Brain microvascular endothelial cell (primary cell): ENCODE data around the gene BBIP1.

Experiments used
- DNase-seq: peaks from one replicate; pipeline ENCODE4 v3.0.0-alpha.2; 2020
- H3K27ac ChIP-seq: fragments of 250-450 bp; sonication (Bioruptor Pico); 2 replicates; pipeline ENCODE4 v1.5.1; 2020; ENCODE audit warnings: mild to moderate bottlenecking, moderate library complexity
- H3K27me3 ChIP-seq: fragments of 250-450 bp; sonication (Bioruptor Pico); replicated peaks from 2 replicates; pipeline ENCODE4 v1.5.1; 2020; ENCODE audit warnings: mild to moderate bottlenecking
- H3K36me3 ChIP-seq: fragments of 250-450 bp; sonication (Bioruptor Pico); replicated peaks from 2 replicates; pipeline ENCODE4 v1.5.1; 2020; ENCODE audit warnings: mild to moderate bottlenecking
- H3K4me3 ChIP-seq: 2 replicates; pipeline ENCODE4 v1.5.1; 2011; ENCODE audit warnings: low read depth, mild to moderate bottlenecking, control low read depth, low read length, moderate library complexity
- CTCF ChIP-seq: IDR thresholded peaks from 2 replicates; pipeline ENCODE4 v1.5.1; 2011; ENCODE audit warnings: low read depth, mild to moderate bottlenecking, moderate library complexity, low read length, control low read depth, inconsistent platforms; ENCODE audit errors: missing control alignments
- in situ Hi-C: cut with HindIII; loops from 2 replicates; pipeline ENCODE4 v1.10.0; 2017; ENCODE audit warnings: low sequenced_read_pairs, low pct_ligation_motif_present

The BBIP1 gene

GRCh38 chr10:110860576-110861241, 58.3 kb downstream of the BBIP1 start:
- no peak for TF ChIP-seq CTCF
- in situ Hi-C loops, result no loop called here
- DNase-seq, result no peak

GRCh38 chr10:110859973-110860376, 59.0 kb downstream of the BBIP1 start:
- H3K27me3 ChIP-seq, result no peaks in the 10 kb centered on the region
- H3K27ac ChIP-seq, result no peak overlapping the region
- no peak overlapping the region for H3K4me3 ChIP-seq
- in situ Hi-C loops, result no loop called here
- DNase-seq, result peak; percentile 65
- TF ChIP-seq CTCF, result no peak
- no peaks in the 10 kb centered on the region for H3K36me3 ChIP-seq

More at GRCh38 chr10:110860576-110861241, 58.3 kb downstream of the BBIP1 start:
- Histone ChIP-seq H3K27ac (no peak overlapping the region), H3K27me3 (no peaks in the 10 kb centered on the region), H3K4me3 (no peak overlapping the region), H3K36me3 (no peaks in the 10 kb centered on the region)

- no peak overlapping the region for H3K27ac ChIP-seq
- TF ChIP-seq CTCF, result no peak
- H3K36me3 ChIP-seq, result no peaks in the 10 kb centered on the region
- no peak for DNase-seq
- no peak overlapping the region for H3K4me3 ChIP-seq
- in situ Hi-C loops, result no loop called here
- no peaks in the 10 kb centered on the region for H3K27me3 ChIP-seq
Measured at GRCh38 chr10:110859206-110859972, 59.6 kb downstream of the BBIP1 start.

GRCh38 chr10:110858297-110858934, 60.6 kb downstream of the BBIP1 start:
- H3K36me3 ChIP-seq, result no peaks in the 10 kb centered on the region
- H3K4me3 ChIP-seq, result no peak overlapping the region
- no peak for TF ChIP-seq CTCF
- no peak for DNase-seq
- no peaks in the 10 kb centered on the region for H3K27me3 ChIP-seq
- in situ Hi-C loops, result no loop called here
- no peak overlapping the region for H3K27ac ChIP-seq

GRCh38 chr10:110857265-110858171, 61.5 kb downstream of the BBIP1 start:
- Histone ChIP-seq H3K27me3 (no peaks in the 10 kb centered on the region), H3K27ac (no peak overlapping the region)
- in situ Hi-C loops, result no loop called here

More at GRCh38 chr10:110857265-110858171, 61.5 kb downstream of the BBIP1 start:
- TF ChIP-seq CTCF, result no peak
- H3K4me3 ChIP-seq, result no peak overlapping the region
- no peaks in the 10 kb centered on the region for H3K36me3 ChIP-seq
- peak; percentile 18 for DNase-seq
